K562 (cell line): ENCODE data around the gene SLC7A11. TPM values are rescaled to one million over a fixed set of nuclear protein-coding genes. Genes with fewer than 3 reads are reported as not detected.

Source experiments
- BRD9 ChIP-seq: fragments of 450-650 bp; IDR thresholded peaks from 2 replicates; pipeline ENCODE4 v1.6.1; 2018; ENCODE audit warnings: low read depth; ENCODE audit not compliant: partially characterized antibody
- CBX1 ChIP-seq: sonication (generic); IDR thresholded peaks from 2 replicates; pipeline ENCODE4 v1.6.1; 2016; ENCODE audit warnings: antibody characterized with exemption, low read depth, mild to moderate bottlenecking
- DACH1 ChIP-seq: fragments of 450-650 bp; IDR thresholded peaks from 2 replicates; pipeline ENCODE4 v1.6.1; 2018; ENCODE audit not compliant: partially characterized antibody
- ELF4 ChIP-seq: fragments of 450-650 bp; formaldehyde crosslinking; IDR thresholded peaks from 2 replicates; pipeline ENCODE4 v1.4.0; 2022; ENCODE audit warnings: missing genetic modification characterization
- FOS ChIP-seq: IDR thresholded peaks from 3 replicates; pipeline ENCODE4 v1.6.1; 2011; ENCODE audit not compliant: insufficient read length; ENCODE audit errors: extremely low read depth
- FOXK2 ChIP-seq, 2 experiments: fragments of 450-650 bp; IDR thresholded peaks in 1 of 2; conservative IDR thresholded peaks in 1 of 2; 2 replicates each; pipeline ENCODE4 v1.6.1; 2016; ENCODE audit warnings: low read depth in 2 of 2, mild to moderate bottlenecking in 1 of 2
- NR4A1 ChIP-seq, 2 experiments: fragments of 250-450 bp in 1 of 2; fragments of 450-650 bp in 1 of 2; sonication (Bioruptor Pico) in 1 of 2; IDR thresholded peaks; 2 replicates each; pipeline versions ENCODE4 v1.4.0 to v1.6.1; 2016 to 2020; ENCODE audit warnings: mild to moderate bottlenecking in 2 of 2, missing compliant biosample characterization in 1 of 2, missing genetic modification characterization in 1 of 2, moderate library complexity in 1 of 2
- RUNX1 ChIP-seq: sonication (generic); IDR thresholded peaks from 2 replicates; pipeline ENCODE4 v1.6.1; 2016; ENCODE audit warnings: antibody characterized with exemption, low read depth
- SNIP1 ChIP-seq: fragments of 450-650 bp; IDR thresholded peaks from 2 replicates; pipeline ENCODE4 v1.7.1; 2017; ENCODE audit warnings: low read depth, mild to moderate bottlenecking
- SRSF7 ChIP-seq: fragments of 200-400 bp; formaldehyde crosslinking; optimal IDR thresholded peaks from 2 replicates; pipeline ENCODE3; 2017; ENCODE audit warnings: mild to moderate bottlenecking, low read depth, low read length
- STAT5A ChIP-seq: IDR thresholded peaks from 2 replicates; pipeline ENCODE4 v1.6.1; 2012; ENCODE audit warnings: low read length, inconsistent platforms, borderline replicate concordance
- ZBED1 ChIP-seq: IDR thresholded peaks from 2 replicates; pipeline ENCODE4 v1.6.1; 2014
- ZNF23 ChIP-seq: fragments of 250-450 bp; sonication (Bioruptor Pico); IDR thresholded peaks from 2 replicates; pipeline ENCODE4 v1.4.0; 2020; ENCODE audit warnings: mild to moderate bottlenecking
- ZNF76 ChIP-seq: fragments of 250-450 bp; sonication (Bioruptor Pico); IDR thresholded peaks from 2 replicates; pipeline ENCODE4 v1.4.0; 2020; ENCODE audit warnings: mild to moderate bottlenecking, moderate library complexity, borderline replicate concordance
- ZNF780A ChIP-seq: fragments of 250-450 bp; sonication (Bioruptor Pico); IDR thresholded peaks from 2 replicates; pipeline ENCODE4 v1.5.0; 2021; ENCODE audit warnings: mild to moderate bottlenecking
- ZSCAN29 ChIP-seq: fragments of 450-650 bp; IDR thresholded peaks from 2 replicates; pipeline ENCODE4 v1.6.1; 2017
- polyA plus RNA-seq, 8 experiments: library from polyadenylated mRNA; depleted of rRNA in 4 of 8; stranded (reverse) in 5 of 8; unstranded in 3 of 8; fragments of >200 nt; fragmentation: Nextera tagmentation in 2 of 8; fragmentation: Illumina TruSeq in 1 of 8; extraction: Ambion mirVana in 2 of 8; extraction: Trizol in 1 of 8; gene quantifications; 2 replicates each; pipeline versions ENCODE4 v1.2.1 to v1.2.3, GENCODE V29; 2011 to 2014; ENCODE audit warnings: inconsistent platforms in 1 of 8, missing spikeins in 1 of 8
- total RNA-seq, 7 experiments: library from RNA; depleted of rRNA in 6 of 7; stranded (reverse); fragments of >200 nt in 6 of 7; fragmentation: Illumina TruSeq in 2 of 7; extraction: Trizol in 2 of 7; gene quantifications; 2 replicates each; pipeline versions ENCODE4 v1.2.1 to v1.2.3, GENCODE V29; 2011 to 2021; ENCODE audit warnings: low replicate concordance in 1 of 7
- TF ChIP-seq, protein P1 (sequence below): fragments of 250-450 bp; sonication (Bioruptor Pico); IDR thresholded peaks from 2 replicates; pipeline ENCODE4 v1.5.0; 2020; ENCODE audit warnings: mild to moderate bottlenecking
- TF ChIP-seq, protein P2 (sequence below): fragments of 250-450 bp; sonication (Bioruptor Pico); IDR thresholded peaks from 2 replicates; pipeline ENCODE4 v1.9.0; 2021; ENCODE audit warnings: mild to moderate bottlenecking
- TF ChIP-seq, protein P3 (sequence below): fragments of 200-800 bp; sonication (Bioruptor generic); IDR thresholded peaks from 2 replicates; pipeline ENCODE4 v1.6.1; 2017; ENCODE audit warnings: missing genetic modification characterization, missing compliant biosample characterization
- TF ChIP-seq, protein P4 (sequence below): sonication (generic); formaldehyde crosslinking; IDR thresholded peaks from 2 replicates; pipeline ENCODE4 v1.8.0; 2022; ENCODE audit warnings: mild to moderate bottlenecking, missing genetic modification reagents
- TF ChIP-seq, protein P5 (sequence below): sonication (generic); formaldehyde crosslinking; IDR thresholded peaks from 2 replicates; pipeline ENCODE4 v1.8.0; 2022; ENCODE audit warnings: mild to moderate bottlenecking, missing genetic modification reagents, borderline replicate concordance
- TF ChIP-seq, protein P6 (sequence below): sonication (generic); formaldehyde crosslinking; IDR thresholded peaks from 2 replicates; pipeline ENCODE4 v1.8.1; 2023; ENCODE audit warnings: mild to moderate bottlenecking, missing genetic modification reagents, moderate library complexity

SLC7A11 gene
- total and polyA plus RNA-seq, 9 of the 15 experiments (the other 6 are each of a cell fraction or from before 2014, with no cell fraction given) = 4.5 to 26.1 (median 13.5) TPM

DNA sequence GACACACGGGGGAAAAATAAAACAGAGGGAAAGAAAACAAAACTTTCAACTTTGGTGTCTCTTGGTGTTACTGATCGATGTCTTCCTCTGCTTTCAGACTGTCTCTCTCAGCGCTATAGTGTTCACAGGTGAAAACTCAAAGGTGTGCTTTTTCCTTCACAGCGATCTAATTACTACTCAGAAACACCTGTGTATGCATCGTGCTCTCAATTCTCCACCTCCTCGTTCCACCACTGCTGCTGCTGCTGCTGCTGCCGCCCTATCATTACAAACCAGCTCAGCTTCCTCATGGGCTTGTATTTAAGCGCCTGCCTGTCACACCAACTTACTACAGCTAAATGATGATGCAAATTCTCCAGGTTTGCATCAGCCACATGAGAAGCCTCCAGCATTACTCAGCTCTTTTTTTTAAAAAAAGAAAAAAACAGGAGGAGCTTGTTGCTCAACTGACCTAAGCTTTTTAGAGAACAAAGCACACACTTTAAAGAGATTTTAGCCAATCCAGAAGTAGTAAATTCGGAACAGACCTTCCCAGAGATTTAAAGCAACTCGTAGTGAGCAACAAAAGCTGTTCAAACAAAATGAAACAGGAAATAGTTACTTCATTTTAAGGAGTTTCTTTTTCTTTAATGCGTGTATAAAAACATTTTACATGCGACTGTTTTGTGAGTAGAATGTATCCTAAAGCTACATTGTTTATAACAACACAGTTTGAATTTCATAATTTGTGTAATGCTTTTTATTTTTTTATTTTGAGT, at the start of gene SLC7A11 (continued):
- TF ChIP-seq, protein P1, sequence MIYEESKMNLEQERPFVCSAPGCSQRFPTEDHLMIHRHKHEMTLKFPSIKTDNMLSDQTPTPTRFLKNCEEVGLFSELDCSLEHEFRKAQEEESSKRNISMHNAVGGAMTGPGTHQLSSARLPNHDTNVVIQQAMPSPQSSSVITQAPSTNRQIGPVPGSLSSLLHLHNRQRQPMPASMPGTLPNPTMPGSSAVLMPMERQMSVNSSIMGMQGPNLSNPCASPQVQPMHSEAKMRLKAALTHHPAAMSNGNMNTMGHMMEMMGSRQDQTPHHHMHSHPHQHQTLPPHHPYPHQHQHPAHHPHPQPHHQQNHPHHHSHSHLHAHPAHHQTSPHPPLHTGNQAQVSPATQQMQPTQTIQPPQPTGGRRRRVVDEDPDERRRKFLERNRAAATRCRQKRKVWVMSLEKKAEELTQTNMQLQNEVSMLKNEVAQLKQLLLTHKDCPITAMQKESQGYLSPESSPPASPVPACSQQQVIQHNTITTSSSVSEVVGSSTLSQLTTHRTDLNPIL = no peak
- no peak for TF ChIP-seq FOS
- TF ChIP-seq ZSCAN29 = no peak
- no peak for TF ChIP-seq NR4A1 (CRISPR knock-in tag; IDR thresholded peaks at IDR 0.05)
- no peak for TF ChIP-seq NR4A1 (tag; IDR thresholded peaks at IDR 0.05)
- TF ChIP-seq FOXK2 (conservative IDR thresholded peaks at IDR 0.05 in 1 of 2, IDR thresholded peaks at IDR 0.05 in 1 of 2; ENCODE audit: low read depth in 2 of 2) = peak; percentile 93 to 94
- 0 out of 2 replicates have a peak, but pooled peaks have one; percentile 7 for TF ChIP-seq ELF4 (CRISPR knock-in tag)
- no peak for TF ChIP-seq ZNF780A (CRISPR knock-in tag)
- TF ChIP-seq ZNF76 (CRISPR knock-in tag) = 0 out of 2 replicates have a peak, but pooled peaks have one; percentile 61
- no peak for TF ChIP-seq ZNF23 (CRISPR knock-in tag)
- TF ChIP-seq SNIP1 = no peak
- TF ChIP-seq, protein P2, sequence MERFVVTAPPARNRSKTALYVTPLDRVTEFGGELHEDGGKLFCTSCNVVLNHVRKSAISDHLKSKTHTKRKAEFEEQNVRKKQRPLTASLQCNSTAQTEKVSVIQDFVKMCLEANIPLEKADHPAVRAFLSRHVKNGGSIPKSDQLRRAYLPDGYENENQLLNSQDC (CRISPR knock-in tag) = 0 out of 2 replicates have a peak, but pooled peaks have one; percentile 7
- TF ChIP-seq, protein P3, sequence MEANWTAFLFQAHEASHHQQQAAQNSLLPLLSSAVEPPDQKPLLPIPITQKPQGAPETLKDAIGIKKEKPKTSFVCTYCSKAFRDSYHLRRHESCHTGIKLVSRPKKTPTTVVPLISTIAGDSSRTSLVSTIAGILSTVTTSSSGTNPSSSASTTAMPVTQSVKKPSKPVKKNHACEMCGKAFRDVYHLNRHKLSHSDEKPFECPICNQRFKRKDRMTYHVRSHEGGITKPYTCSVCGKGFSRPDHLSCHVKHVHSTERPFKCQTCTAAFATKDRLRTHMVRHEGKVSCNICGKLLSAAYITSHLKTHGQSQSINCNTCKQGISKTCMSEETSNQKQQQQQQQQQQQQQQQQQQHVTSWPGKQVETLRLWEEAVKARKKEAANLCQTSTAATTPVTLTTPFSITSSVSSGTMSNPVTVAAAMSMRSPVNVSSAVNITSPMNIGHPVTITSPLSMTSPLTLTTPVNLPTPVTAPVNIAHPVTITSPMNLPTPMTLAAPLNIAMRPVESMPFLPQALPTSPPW = peak; percentile 54; the same call in 1 of the 2 replicates
- no peak for TF ChIP-seq ZBED1
- TF ChIP-seq CBX1 = no peak
- TF ChIP-seq, protein P4, sequence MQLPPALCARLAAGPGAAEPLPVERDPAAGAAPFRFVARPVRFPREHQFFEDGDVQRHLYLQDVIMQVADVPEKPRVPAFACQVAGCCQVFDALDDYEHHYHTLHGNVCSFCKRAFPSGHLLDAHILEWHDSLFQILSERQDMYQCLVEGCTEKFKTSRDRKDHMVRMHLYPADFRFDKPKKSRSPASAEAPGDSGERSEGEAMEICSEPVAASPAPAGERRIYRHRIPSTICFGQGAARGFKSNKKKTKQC = no peak
- no peak for TF ChIP-seq SRSF7
- peak; percentile 62 for TF ChIP-seq BRD9
- TF ChIP-seq RUNX1 = no peak
- no peak for TF ChIP-seq DACH1
- TF ChIP-seq, protein P5, sequence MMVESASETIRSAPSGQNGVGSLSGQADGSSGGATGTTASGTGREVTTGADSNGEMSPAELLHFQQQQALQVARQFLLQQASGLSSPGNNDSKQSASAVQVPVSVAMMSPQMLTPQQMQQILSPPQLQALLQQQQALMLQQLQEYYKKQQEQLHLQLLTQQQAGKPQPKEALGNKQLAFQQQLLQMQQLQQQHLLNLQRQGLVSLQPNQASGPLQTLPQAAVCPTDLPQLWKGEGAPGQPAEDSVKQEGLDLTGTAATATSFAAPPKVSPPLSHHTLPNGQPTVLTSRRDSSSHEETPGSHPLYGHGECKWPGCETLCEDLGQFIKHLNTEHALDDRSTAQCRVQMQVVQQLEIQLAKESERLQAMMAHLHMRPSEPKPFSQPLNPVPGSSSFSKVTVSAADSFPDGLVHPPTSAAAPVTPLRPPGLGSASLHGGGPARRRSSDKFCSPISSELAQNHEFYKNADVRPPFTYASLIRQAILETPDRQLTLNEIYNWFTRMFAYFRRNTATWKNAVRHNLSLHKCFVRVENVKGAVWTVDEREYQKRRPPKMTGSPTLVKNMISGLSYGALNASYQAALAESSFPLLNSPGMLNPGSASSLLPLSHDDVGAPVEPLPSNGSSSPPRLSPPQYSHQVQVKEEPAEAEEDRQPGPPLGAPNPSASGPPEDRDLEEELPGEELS (CRISPR knock-in tag) = no peak
- TF ChIP-seq, protein P6, sequence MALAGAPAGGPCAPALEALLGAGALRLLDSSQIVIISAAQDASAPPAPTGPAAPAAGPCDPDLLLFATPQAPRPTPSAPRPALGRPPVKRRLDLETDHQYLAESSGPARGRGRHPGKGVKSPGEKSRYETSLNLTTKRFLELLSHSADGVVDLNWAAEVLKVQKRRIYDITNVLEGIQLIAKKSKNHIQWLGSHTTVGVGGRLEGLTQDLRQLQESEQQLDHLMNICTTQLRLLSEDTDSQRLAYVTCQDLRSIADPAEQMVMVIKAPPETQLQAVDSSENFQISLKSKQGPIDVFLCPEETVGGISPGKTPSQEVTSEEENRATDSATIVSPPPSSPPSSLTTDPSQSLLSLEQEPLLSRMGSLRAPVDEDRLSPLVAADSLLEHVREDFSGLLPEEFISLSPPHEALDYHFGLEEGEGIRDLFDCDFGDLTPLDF (CRISPR knock-in tag) = no peak
- peak; percentile 24; the same call in 1 of the 2 replicates for TF ChIP-seq STAT5A
